ENCODE results near the gene RDH8.

- TF ChIP-seq PBX3 (IDR thresholded peaks at IDR 0.05), result no peak
- no peak for TF ChIP-seq GABPA (IDR thresholded peaks at IDR 0.05; ENCODE audit: low read depth)
- no peak for TF ChIP-seq YY1 (IDR thresholded peaks at IDR 0.05; ENCODE audit: low read depth)
- TF ChIP-seq CTCF (IDR thresholded peaks at IDR 0.05), result no peak
- no peak for TF ChIP-seq SMC3 (IDR thresholded peaks at IDR 0.05; ENCODE audit: low read depth, low read length)
Measured at GRCh38 chr19:9968820-9969687, 44.2 kb upstream of the RDH8 start.

Data from SK-N-SH (cell line).